ENCODE results near the gene RHBDL2. TPM values are rescaled to one million over a fixed set of nuclear protein-coding genes. Genes with fewer than 3 reads are reported as not detected.
"Not testable (repeated sequence)": the region's sequence is repeated elsewhere in the genome, so short reads cannot be mapped to it uniquely, and the experiment has no call there.

The RHBDL2 gene
- total RNA-seq, 1 donor from 2014 or later: not detected

DNA sequence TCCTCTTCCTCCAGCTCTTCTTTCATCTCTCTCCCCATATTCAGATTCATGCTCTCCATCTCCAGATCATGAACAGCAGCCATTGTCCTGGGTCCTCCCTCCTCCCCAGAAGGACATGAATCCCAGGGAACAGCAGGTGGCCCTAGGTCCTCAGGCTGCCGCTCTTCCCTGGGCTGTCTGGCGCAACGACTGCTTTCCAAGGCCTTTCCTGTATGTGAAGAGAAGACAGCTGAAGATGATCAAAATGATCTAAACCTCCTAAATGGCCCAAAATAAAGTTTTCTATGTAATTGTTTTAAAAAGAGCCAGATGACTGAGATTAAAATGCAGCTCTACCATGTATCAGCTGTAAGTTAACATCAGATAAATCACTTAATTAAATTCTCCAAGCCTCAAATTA lies 22.5 kb downstream of the RHBDL2 start:
- Mint-ChIP-seq H3K4me1 (ENCODE audit: unreplicated experiment) (no peaks in the 10 kb centered on the region), H3K4me3 (ENCODE audit: unreplicated experiment) (no peak overlapping the region), H3K36me3 (ENCODE audit: unreplicated experiment) (peaks cover 12% of the 10 kb centered on the region), H3K27me3 (ENCODE audit: unreplicated experiment) (no peaks in the 10 kb centered on the region), H3K9me3 (ENCODE audit: unreplicated experiment) (no peaks in the 10 kb centered on the region), H3K27ac (ENCODE audit: unreplicated experiment) (no peak overlapping the region)
- no peak for DNase-seq (ENCODE audit: extremely low spot score, unreplicated experiment)
- TF ChIP-seq, protein P1, sequence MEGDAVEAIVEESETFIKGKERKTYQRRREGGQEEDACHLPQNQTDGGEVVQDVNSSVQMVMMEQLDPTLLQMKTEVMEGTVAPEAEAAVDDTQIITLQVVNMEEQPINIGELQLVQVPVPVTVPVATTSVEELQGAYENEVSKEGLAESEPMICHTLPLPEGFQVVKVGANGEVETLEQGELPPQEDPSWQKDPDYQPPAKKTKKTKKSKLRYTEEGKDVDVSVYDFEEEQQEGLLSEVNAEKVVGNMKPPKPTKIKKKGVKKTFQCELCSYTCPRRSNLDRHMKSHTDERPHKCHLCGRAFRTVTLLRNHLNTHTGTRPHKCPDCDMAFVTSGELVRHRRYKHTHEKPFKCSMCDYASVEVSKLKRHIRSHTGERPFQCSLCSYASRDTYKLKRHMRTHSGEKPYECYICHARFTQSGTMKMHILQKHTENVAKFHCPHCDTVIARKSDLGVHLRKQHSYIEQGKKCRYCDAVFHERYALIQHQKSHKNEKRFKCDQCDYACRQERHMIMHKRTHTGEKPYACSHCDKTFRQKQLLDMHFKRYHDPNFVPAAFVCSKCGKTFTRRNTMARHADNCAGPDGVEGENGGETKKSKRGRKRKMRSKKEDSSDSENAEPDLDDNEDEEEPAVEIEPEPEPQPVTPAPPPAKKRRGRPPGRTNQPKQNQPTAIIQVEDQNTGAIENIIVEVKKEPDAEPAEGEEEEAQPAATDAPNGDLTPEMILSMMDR (IDR thresholded peaks at IDR 0.05): no peak

DNA sequence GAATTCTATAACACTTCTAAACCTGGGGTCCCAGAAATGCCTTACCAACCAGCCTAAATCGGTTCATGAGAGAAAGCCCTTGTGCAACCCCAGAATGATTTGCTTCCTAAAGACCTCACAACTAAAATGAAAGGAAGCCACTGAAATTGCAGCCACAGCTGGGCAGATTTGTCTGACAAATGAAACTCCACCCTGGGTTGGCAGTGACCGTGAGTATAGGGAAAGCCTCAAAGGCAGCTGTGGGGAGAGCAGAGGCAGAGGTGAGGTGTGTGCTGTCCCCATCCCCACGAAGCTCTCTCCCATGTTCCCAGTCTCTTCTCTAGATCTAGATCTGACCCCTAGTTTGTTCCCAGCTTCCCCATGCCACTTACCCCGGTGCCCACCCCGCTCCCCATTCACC lies 23.1 kb downstream of the RHBDL2 start:
- no peak for DNase-seq (ENCODE audit: extremely low spot score, unreplicated experiment)
- Mint-ChIP-seq H3K4me3 (ENCODE audit: unreplicated experiment) (no peak overlapping the region), H3K4me1 (ENCODE audit: unreplicated experiment) (no peaks in the 10 kb centered on the region), H3K36me3 (ENCODE audit: unreplicated experiment) (peaks cover 12% of the 10 kb centered on the region), H3K9me3 (ENCODE audit: unreplicated experiment) (no peaks in the 10 kb centered on the region), H3K27ac (ENCODE audit: unreplicated experiment) (no peak overlapping the region), H3K27me3 (ENCODE audit: unreplicated experiment) (no peaks in the 10 kb centered on the region)
- TF ChIP-seq, protein P1 (IDR thresholded peaks at IDR 0.05): no peak

DNA sequence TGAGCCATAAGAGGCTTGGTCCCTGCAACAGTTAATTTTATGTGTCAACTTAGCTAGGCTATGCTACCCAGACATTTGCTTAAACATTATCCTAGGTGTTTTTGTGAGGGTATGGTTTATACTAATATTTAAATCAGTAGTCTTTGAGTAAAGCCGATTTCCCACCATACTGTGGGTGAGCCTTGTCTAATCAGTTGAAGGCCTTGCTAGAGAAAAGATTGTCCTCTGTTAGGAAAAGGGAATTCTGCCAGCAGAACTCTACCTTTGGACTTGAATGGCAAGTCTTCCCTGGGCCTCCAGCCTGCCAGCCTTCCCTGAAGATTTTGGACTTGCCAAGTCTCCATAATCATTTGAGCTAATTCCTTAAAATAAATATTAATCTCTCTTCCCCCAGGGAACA lies 23.9 kb downstream of the RHBDL2 start:
- no peak overlapping the region for H3K4me3 Mint-ChIP-seq (ENCODE audit: unreplicated experiment)
- TF ChIP-seq, protein P1 (IDR thresholded peaks at IDR 0.05): no peak
- H3K4me1 Mint-ChIP-seq (ENCODE audit: unreplicated experiment): no peaks in the 10 kb centered on the region
- H3K36me3 Mint-ChIP-seq (ENCODE audit: unreplicated experiment): peaks cover 12% of the 10 kb centered on the region
- no peaks in the 10 kb centered on the region for H3K9me3 Mint-ChIP-seq (ENCODE audit: unreplicated experiment)
- DNase-seq (ENCODE audit: extremely low spot score, unreplicated experiment): no peak
- no peak overlapping the region for H3K27ac Mint-ChIP-seq (ENCODE audit: unreplicated experiment)
- no peaks in the 10 kb centered on the region for H3K27me3 Mint-ChIP-seq (ENCODE audit: unreplicated experiment)

DNA sequence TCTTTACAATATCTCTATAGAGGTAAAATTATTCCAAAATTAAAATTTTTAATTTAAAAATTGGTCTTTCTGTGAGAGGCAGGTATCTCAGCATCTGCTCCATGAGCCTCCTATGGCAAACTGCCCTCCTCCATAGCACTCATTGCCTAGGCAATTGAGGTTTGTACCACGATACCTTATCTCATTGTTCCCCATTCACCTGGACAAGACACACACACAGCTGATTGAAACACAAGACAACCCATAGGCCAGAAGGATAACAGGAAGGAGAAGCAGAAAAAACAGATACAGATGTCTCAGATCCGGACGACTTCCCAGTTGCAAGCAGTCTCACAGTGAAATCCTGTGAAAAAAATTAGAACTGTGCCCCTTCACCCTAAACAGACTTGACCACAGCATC lies 24.3 kb downstream of the RHBDL2 start:
- Mint-ChIP-seq H3K27ac (ENCODE audit: unreplicated experiment) (no peak overlapping the region), H3K4me1 (ENCODE audit: unreplicated experiment) (no peaks in the 10 kb centered on the region), H3K4me3 (ENCODE audit: unreplicated experiment) (no peak overlapping the region), H3K36me3 (ENCODE audit: unreplicated experiment) (peaks cover 12% of the 10 kb centered on the region), H3K9me3 (ENCODE audit: unreplicated experiment) (no peaks in the 10 kb centered on the region), H3K27me3 (ENCODE audit: unreplicated experiment) (no peaks in the 10 kb centered on the region)
- DNase-seq (ENCODE audit: extremely low spot score, unreplicated experiment): no peak
- TF ChIP-seq, protein P1 (IDR thresholded peaks at IDR 0.05): no peak

DNA sequence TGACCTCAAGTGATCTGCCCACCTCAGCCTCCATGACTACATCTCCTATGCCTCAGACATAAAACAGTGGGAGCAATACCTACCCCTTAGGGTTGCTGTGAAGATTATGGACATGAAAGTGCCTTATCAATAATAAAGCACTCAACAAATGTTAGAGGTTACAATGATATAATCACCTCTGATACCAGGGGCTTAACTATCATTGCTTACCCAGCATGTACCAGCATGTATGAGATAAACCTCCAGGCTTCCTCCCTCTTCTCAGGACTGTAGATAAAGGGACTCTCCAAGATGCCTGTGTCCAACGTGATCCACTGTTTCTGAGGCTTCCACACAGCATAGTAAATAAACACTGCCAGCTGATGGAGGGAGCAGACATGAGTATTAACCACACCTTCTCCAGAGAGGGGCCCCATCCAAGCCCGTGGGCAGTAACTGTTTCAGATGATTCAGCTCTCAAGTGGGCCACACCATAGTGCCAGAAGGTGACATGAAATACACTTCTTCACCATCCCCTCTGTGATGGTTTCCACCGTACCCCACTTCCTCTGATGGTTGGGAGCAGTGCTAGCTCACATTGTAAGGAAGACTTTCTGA lies 26.2 kb downstream of the RHBDL2 start:
- TF ChIP-seq, protein P1 (IDR thresholded peaks at IDR 0.05): no peak
- Mint-ChIP-seq H3K27me3 (ENCODE audit: unreplicated experiment) (no peaks in the 10 kb centered on the region), H3K4me3 (ENCODE audit: unreplicated experiment) (no peak overlapping the region), H3K36me3 (ENCODE audit: unreplicated experiment) (peaks cover 8% of the 10 kb centered on the region), H3K9me3 (ENCODE audit: unreplicated experiment) (no peaks in the 10 kb centered on the region), H3K4me1 (ENCODE audit: unreplicated experiment) (no peaks in the 10 kb centered on the region), H3K27ac (ENCODE audit: unreplicated experiment) (no peak overlapping the region)
- DNase-seq (ENCODE audit: extremely low spot score, unreplicated experiment): no peak

DNA sequence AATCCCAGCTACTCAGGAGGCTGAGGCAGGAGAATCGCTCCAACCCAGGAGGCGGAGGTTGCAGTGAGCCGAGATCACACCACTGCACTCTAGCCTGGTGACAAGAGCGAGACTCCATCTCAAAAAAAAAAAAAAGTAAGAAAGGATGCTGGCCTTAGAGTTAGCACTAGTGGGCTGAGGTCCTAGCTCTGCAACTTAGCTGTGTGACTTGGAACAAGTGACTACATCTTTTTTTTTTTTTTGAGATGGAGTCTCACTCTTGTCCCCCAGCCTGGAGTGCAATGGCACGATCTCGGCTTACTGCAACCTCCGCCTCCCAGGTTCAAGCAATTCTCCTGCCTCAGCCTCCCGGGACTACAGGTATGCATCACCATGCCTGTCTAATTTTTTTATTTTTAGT lies 26.7 kb downstream of the RHBDL2 start:
- H3K9me3 Mint-ChIP-seq (ENCODE audit: unreplicated experiment); H3K4me3 Mint-ChIP-seq (ENCODE audit: unreplicated experiment); H3K27me3 Mint-ChIP-seq (ENCODE audit: unreplicated experiment); H3K36me3 Mint-ChIP-seq (ENCODE audit: unreplicated experiment); H3K4me1 Mint-ChIP-seq (ENCODE audit: unreplicated experiment); DNase-seq (ENCODE audit: extremely low spot score, unreplicated experiment); H3K27ac Mint-ChIP-seq (ENCODE audit: unreplicated experiment): not testable (repeated sequence)
